ENCODE measurements around the gene GMEB2. TPM values are rescaled to one million over a fixed set of nuclear protein-coding genes. Genes with fewer than 3 reads are reported as not detected.
"Not testable (repeated sequence)": the region's sequence is repeated elsewhere in the genome, so short reads cannot be mapped to it uniquely, and the experiment has no call there.

The GMEB2 gene
- total RNA-seq, 1 donor, result 7.4 TPM

- H3K4me3 ChIP-seq (ENCODE audit: low read depth, low read length), result no peak overlapping the region
- DNase-seq (ENCODE audit: low read depth), result no peak
- no peak for TF ChIP-seq CTCF (IDR thresholded peaks at IDR 0.05; ENCODE audit: insufficient read depth, low read length)
Observed at GRCh38 chr20:63610581-63611435, 16.1 kb downstream of the GMEB2 start.

GRCh38 chr20:63606686-63607085 is 20.2 kb downstream of the GMEB2 start:
- no peak overlapping the region for H3K4me3 ChIP-seq (ENCODE audit: low read depth, low read length)
- no peak for TF ChIP-seq CTCF (IDR thresholded peaks at IDR 0.05; ENCODE audit: insufficient read depth, low read length)
- DNase-seq (ENCODE audit: low read depth), result no peak

- no peak for TF ChIP-seq CTCF (IDR thresholded peaks at IDR 0.05; ENCODE audit: insufficient read depth, low read length)
- DNase-seq (ENCODE audit: low read depth), result no peak
Observed at GRCh38 chr20:63602321-63602720, 24.6 kb downstream of the GMEB2 start.

GRCh38 chr20:63601679-63602078 is 25.2 kb downstream of the GMEB2 start:
- DNase-seq (ENCODE audit: low read depth); H3K4me3 ChIP-seq (ENCODE audit: low read depth, low read length): not testable (repeated sequence)

More at GRCh38 chr20:63602321-63602720, 24.6 kb downstream of the GMEB2 start:
- no peak overlapping the region for H3K4me3 ChIP-seq (ENCODE audit: low read depth, low read length)

GRCh38 chr20:63599396-63600050 is 27.4 kb downstream of the GMEB2 start:
- no peak for DNase-seq (ENCODE audit: low read depth)
- TF ChIP-seq CTCF (IDR thresholded peaks at IDR 0.05; ENCODE audit: insufficient read depth, low read length), result no peak
- H3K4me3 ChIP-seq (ENCODE audit: low read depth, low read length), result no peak overlapping the region

DNA sequence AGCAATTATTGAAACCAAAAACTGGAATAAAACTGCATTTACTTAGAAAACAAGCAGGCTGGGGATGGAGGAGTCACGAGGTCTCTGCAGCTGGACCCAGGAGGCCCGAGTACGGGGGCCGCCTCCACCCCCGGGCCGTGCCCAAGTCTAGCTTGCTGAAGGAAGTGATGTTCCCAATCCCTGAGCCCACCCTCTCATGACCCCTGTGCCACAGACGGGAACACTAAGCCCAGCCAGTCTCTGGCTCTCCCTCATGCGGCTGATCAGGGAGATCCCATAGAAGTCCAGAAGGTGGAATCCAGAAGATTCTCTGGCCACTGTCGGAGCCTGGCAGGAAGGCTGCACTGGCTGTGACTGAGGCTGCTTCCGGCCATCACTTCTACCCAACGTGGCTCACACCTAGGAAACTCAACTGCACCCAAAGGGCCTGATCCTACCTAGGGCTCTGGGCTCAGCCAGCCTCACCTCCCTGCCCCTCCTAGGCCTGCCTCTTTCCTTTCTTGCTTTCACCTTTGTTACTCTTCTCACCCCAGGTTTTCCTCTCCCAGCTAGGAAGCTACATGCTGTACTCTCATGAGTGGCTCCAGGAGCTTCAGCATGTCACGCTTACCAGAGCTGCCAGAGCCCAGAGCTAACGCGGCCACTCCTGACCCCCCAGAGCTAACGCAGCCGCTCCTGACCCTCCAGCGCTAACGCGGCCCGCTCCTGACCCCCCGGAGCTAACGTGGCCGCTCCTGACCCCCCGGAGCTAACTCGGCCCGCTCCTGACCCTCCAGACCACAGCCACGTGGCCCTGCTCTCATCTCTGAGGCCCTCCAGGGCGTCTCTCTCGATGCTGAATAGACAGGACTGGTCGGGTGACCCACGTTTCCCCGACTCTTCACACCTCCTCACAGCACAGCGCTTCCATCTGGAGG is 28.2 kb downstream of the GMEB2 start:
- DNase-seq (ENCODE audit: low read depth), result no peak
- TF ChIP-seq CTCF (IDR thresholded peaks at IDR 0.05; ENCODE audit: insufficient read depth, low read length), result no peak

More for the DNA sequence above, 28.2 kb downstream of the GMEB2 start:
- no peak overlapping the region for H3K4me3 ChIP-seq (ENCODE audit: low read depth, low read length)

All from fibroblast of the aortic adventitia (primary cell).